GM21367 (cell line): ENCODE data around the gene CHMP1A.

Experiments used
- ATAC-seq: cut with Tn5 transposase; IDR thresholded peaks from one replicate; pipeline ENCODE4 v1.9.1; 2021; ENCODE audit not compliant: unreplicated experiment

CHMP1A gene

GRCh38 chr16:89629827-89630610 lies 27.5 kb downstream of the CHMP1A start:
- ATAC-seq: no peak

GRCh38 chr16:89624777-89625761 lies 32.4 kb downstream of the CHMP1A start:
- ATAC-seq: no peak

GRCh38 chr16:89623511-89624261 lies 33.8 kb downstream of the CHMP1A start:
- no peak for ATAC-seq

GRCh38 chr16:89621698-89622409 lies 35.7 kb downstream of the CHMP1A start:
- no peak for ATAC-seq

- no peak for ATAC-seq
These were observed 36.3 kb downstream of the CHMP1A start for GRCh38 chr16:89621136-89621697.

GRCh38 chr16:89620406-89620841 lies 37.1 kb downstream of the CHMP1A start:
- ATAC-seq: no peak

- ATAC-seq: no peak
These were observed 37.7 kb downstream of the CHMP1A start for GRCh38 chr16:89619840-89620239.

GRCh38 chr16:89618109-89618998 lies 39.2 kb downstream of the CHMP1A start:
- no peak for ATAC-seq

GRCh38 chr16:89617036-89617435 lies 40.5 kb downstream of the CHMP1A start:
- ATAC-seq: no peak

GRCh38 chr16:89616623-89617022 lies 40.9 kb downstream of the CHMP1A start:
- ATAC-seq: no peak

- ATAC-seq: no peak
These were observed 41.9 kb downstream of the CHMP1A start for GRCh38 chr16:89615596-89616090.

GRCh38 chr16:89615176-89615575 lies 42.3 kb downstream of the CHMP1A start:
- ATAC-seq: no peak

GRCh38 chr16:89613954-89614459 lies 43.5 kb downstream of the CHMP1A start:
- no peak for ATAC-seq

- no peak for ATAC-seq
These were observed 44.1 kb downstream of the CHMP1A start, which contains the start of gene DPEP1 for GRCh38 chr16:89613231-89613953. Gene DPEP1 (plus strand): TSS chr16:89613642. CDS start chr16:89630411, 16,769 bp downstream.

GRCh38 chr16:89612415-89613166 lies 44.9 kb downstream of the CHMP1A start:
- ATAC-seq: no peak

GRCh38 chr16:89610108-89610453 lies 47.4 kb downstream of the CHMP1A start:
- no peak for ATAC-seq
